A673 (cell line): ENCODE measurements around the gene CFAP61.

Experiments used
- EZH2 ChIP-seq: fragments of 200-600 bp; sonication (generic); IDR thresholded peaks from 2 replicates; pipeline ENCODE4 v1.6.1; 2017; ENCODE audit warnings: borderline replicate concordance, low read depth, mild to moderate bottlenecking, mixed read lengths, antibody characterized with exemption, low read length; ENCODE audit not compliant: poor library complexity, severe bottlenecking
- TF ChIP-seq, protein P1 (sequence below): fragments of 300-800, 200-600 bp; sonication (generic); conservative IDR thresholded peaks from 2 replicates; pipeline ENCODE4 v1.5.1; 2017; ENCODE audit warnings: low read depth, mild to moderate bottlenecking, antibody characterized with exemption, low read length, moderate library complexity, mixed read lengths

- TF ChIP-seq, protein P1, sequence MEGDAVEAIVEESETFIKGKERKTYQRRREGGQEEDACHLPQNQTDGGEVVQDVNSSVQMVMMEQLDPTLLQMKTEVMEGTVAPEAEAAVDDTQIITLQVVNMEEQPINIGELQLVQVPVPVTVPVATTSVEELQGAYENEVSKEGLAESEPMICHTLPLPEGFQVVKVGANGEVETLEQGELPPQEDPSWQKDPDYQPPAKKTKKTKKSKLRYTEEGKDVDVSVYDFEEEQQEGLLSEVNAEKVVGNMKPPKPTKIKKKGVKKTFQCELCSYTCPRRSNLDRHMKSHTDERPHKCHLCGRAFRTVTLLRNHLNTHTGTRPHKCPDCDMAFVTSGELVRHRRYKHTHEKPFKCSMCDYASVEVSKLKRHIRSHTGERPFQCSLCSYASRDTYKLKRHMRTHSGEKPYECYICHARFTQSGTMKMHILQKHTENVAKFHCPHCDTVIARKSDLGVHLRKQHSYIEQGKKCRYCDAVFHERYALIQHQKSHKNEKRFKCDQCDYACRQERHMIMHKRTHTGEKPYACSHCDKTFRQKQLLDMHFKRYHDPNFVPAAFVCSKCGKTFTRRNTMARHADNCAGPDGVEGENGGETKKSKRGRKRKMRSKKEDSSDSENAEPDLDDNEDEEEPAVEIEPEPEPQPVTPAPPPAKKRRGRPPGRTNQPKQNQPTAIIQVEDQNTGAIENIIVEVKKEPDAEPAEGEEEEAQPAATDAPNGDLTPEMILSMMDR = no peak
- TF ChIP-seq EZH2 = no peak
These were observed 357.0 kb downstream of the CFAP61 start for GRCh38 chr20:20409331-20409730.
